ENCODE results near the gene RUNX2. TPM values are rescaled to one million over a fixed set of nuclear protein-coding genes. Genes with fewer than 3 reads are reported as not detected.

RUNX2 gene
- total RNA-seq, 1 donor from 2014 or later, result 0.09 TPM

- Mint-ChIP-seq H3K4me3 (peak overlapping the region; percentile 97), H3K27me3 (ENCODE audit: insufficient read depth, low read depth) (peaks cover 2% of the 10 kb centered on the region), H3K27ac (peak overlapping the region; percentile 97), H3K4me1 (peaks cover 18% of the 10 kb centered on the region), H3K36me3 (no peaks in the 10 kb centered on the region), H3K9me3 (no peaks in the 10 kb centered on the region)
- peak; percentile 77 for DNase-seq (ENCODE audit: low spot score)
- H3K79me2 ChIP-seq (ENCODE audit: low read depth), result peaks cover 46% of the 10 kb centered on the region
- H3K9me3 ChIP-seq (ENCODE audit: low read depth), result no peaks in the 10 kb centered on the region
- H4K20me1 ChIP-seq (ENCODE audit: low read depth), result no peaks in the 10 kb centered on the region
- H3K4me2 ChIP-seq, result peak overlapping the region; percentile 88
- TF ChIP-seq EZH2 (IDR thresholded peaks at IDR 0.05) (no peak), CTCF (IDR thresholded peaks at IDR 0.05) (no peak), EZH2phosphoT487 (IDR thresholded peaks at IDR 0.05) (no peak)
- peak overlapping the region; percentile 80 for H2AFZ ChIP-seq (replicated peaks)
- peak overlapping the region; percentile 73 for H3K27ac ChIP-seq
- H3K9ac ChIP-seq, result peak overlapping the region; percentile 49
- no peaks in the 10 kb centered on the region for H3K27me3 ChIP-seq
- peaks cover 9% of the 10 kb centered on the region for H3F3A ChIP-seq (ENCODE audit: low read depth)
- H3K4me3 ChIP-seq, result peak overlapping the region; percentile 67
- H3K36me3 ChIP-seq, result no peaks in the 10 kb centered on the region
- H3K4me1 ChIP-seq, result peaks cover 11% of the 10 kb centered on the region
These were observed 50.3 kb downstream of the RUNX2 start for GRCh38 chr6:45378334-45378926.

GRCh38 chr6:45382391-45382790, 54.3 kb downstream of the RUNX2 start:
- H3K4me3 Mint-ChIP-seq, result no peak overlapping the region
- DNase-seq (ENCODE audit: low spot score), result no peak
- Histone ChIP-seq H3K27me3 (no peaks in the 10 kb centered on the region), H3K9ac (no peak overlapping the region), H3F3A (ENCODE audit: low read depth) (peaks cover 9% of the 10 kb centered on the region), H3K79me2 (ENCODE audit: low read depth) (peaks cover 10% of the 10 kb centered on the region), H2AFZ (replicated peaks) (no peak overlapping the region), H3K9me3 (ENCODE audit: low read depth) (no peaks in the 10 kb centered on the region), H3K4me3 (no peak overlapping the region), H3K4me2 (no peak overlapping the region), H4K20me1 (ENCODE audit: low read depth) (no peaks in the 10 kb centered on the region), H3K36me3 (no peaks in the 10 kb centered on the region), H3K4me1 (peaks cover 7% of the 10 kb centered on the region), H3K27ac (no peak overlapping the region)
- no peak overlapping the region for H3K27ac Mint-ChIP-seq
- peaks cover 4% of the 10 kb centered on the region for H3K27me3 Mint-ChIP-seq (ENCODE audit: insufficient read depth, low read depth)
- peaks cover 6% of the 10 kb centered on the region for H3K4me1 Mint-ChIP-seq
- H3K36me3 Mint-ChIP-seq, result no peaks in the 10 kb centered on the region
- H3K9me3 Mint-ChIP-seq, result no peaks in the 10 kb centered on the region
- TF ChIP-seq EZH2 (IDR thresholded peaks at IDR 0.05) (no peak), EZH2phosphoT487 (IDR thresholded peaks at IDR 0.05) (no peak), CTCF (IDR thresholded peaks at IDR 0.05) (no peak)

DNA sequence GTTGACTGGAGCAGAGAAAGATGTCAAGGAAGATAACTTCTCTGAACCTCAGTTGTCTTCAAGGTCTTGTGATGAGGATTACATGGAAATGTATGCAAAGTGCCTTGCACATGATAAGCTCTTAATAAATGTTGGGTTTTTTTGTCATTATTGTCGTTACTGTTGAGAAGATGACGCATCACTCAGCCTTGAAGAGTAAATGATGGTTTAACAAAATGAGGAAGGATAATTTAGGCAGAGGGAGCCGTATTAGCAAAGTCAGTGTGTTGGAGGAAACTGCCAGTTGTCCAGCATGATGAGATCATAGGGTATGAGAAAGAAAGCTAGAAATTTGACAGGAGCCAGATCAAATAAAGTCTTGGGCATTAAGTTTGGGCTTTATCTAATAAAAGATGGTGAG, 58.4 kb downstream of the RUNX2 start:
- Mint-ChIP-seq H3K4me1 (no peaks in the 10 kb centered on the region), H3K9me3 (no peaks in the 10 kb centered on the region), H3K36me3 (no peaks in the 10 kb centered on the region), H3K4me3 (no peak overlapping the region), H3K27ac (no peak overlapping the region), H3K27me3 (ENCODE audit: insufficient read depth, low read depth) (peaks cover 2% of the 10 kb centered on the region)
- Histone ChIP-seq H3K36me3 (no peaks in the 10 kb centered on the region), H3K79me2 (ENCODE audit: low read depth) (no peaks in the 10 kb centered on the region), H3K4me3 (no peak overlapping the region), H3K27ac (no peak overlapping the region), H4K20me1 (ENCODE audit: low read depth) (no peaks in the 10 kb centered on the region), H3K4me2 (no peak overlapping the region), H3K27me3 (no peaks in the 10 kb centered on the region), H3K4me1 (no peaks in the 10 kb centered on the region), H3K9ac (no peak overlapping the region), H3F3A (ENCODE audit: low read depth) (no peaks in the 10 kb centered on the region), H2AFZ (replicated peaks) (no peak overlapping the region), H3K9me3 (ENCODE audit: low read depth) (no peaks in the 10 kb centered on the region)
- no peak for DNase-seq (ENCODE audit: low spot score)
- TF ChIP-seq EZH2phosphoT487 (IDR thresholded peaks at IDR 0.05) (no peak), CTCF (IDR thresholded peaks at IDR 0.05) (no peak), EZH2 (IDR thresholded peaks at IDR 0.05) (no peak)
